Activated CD8-positive, alpha-beta T cell treated with anti-CD3 and anti-CD28 coated beads for 36 hours (primary cell): ENCODE results near the gene ABCC6. TPM values are rescaled to one million over a fixed set of nuclear protein-coding genes. Genes with fewer than 3 reads are reported as not detected.
"Not testable (repeated sequence)": the region's sequence is repeated elsewhere in the genome, so short reads cannot be mapped to it uniquely, and the experiment has no call there.

Source experiments
- ATAC-seq: fragments of 200-7000 bp; cut with Tn5 transposase; one replicate; pipeline ENCODE4 v1.10.0; 2021; ENCODE audit warnings: mild to moderate bottlenecking, moderate library complexity
- CTCF ChIA-PET: fragments of 350-600 bp; sonication (Branson Sonifier 250); formaldehyde crosslinking; loops from one replicate; lab custom pipeline; 2021; ENCODE audit warnings: antibody characterized with exemption; lab: Charles Lee
- POLR2A ChIA-PET: fragments of 350-600 bp; sonication (Branson Sonifier 250); formaldehyde crosslinking; loops from one replicate; lab custom pipeline; 2021; ENCODE audit warnings: antibody characterized with exemption; lab: Charles Lee
- DNase-seq: peaks from one replicate; pipeline ENCODE4 v3.0.0-alpha.2; 2020
- H3K27ac Mint-ChIP-seq: one replicate; pipeline ENCODE4 v1.8.0; 2021; ENCODE audit warnings: mild to moderate bottlenecking, mixed read lengths
- H3K27me3 Mint-ChIP-seq: one replicate; pipeline ENCODE4 v1.8.0; 2021; ENCODE audit warnings: mixed read lengths
- H3K36me3 Mint-ChIP-seq: one replicate; pipeline ENCODE4 v1.8.0; 2021; ENCODE audit warnings: low read depth, mixed read lengths
- H3K4me1 Mint-ChIP-seq: one replicate; pipeline ENCODE4 v1.8.0; 2021; ENCODE audit warnings: low read depth, mixed read lengths
- H3K4me3 Mint-ChIP-seq: one replicate; pipeline ENCODE4 v1.8.0; 2021; ENCODE audit warnings: mild to moderate bottlenecking, moderate library complexity, mixed read lengths
- H3K9me3 Mint-ChIP-seq: one replicate; pipeline ENCODE4 v1.8.0; 2021; ENCODE audit warnings: mixed read lengths
- CTCF ChIP-seq: fragments of 200-600 bp; IDR thresholded peaks from one replicate; pipeline ENCODE4 v1.8.0; 2022; ENCODE audit warnings: antibody characterized with exemption, mild to moderate bottlenecking
- intact Hi-C: fragments of 100-400 bp; cut with micrococcal nuclease; formaldehyde crosslinking; loops from one replicate; pipeline ENCODE4 v1.10.0; 2022
- total RNA-seq, 2 experiments: library from RNA; stranded (reverse); gene quantifications; one replicate each; pipeline ENCODE4 v1.2.3, GENCODE V29; 2021

The ABCC6 gene
- total RNA-seq, 2 experiments from 2014 or later = not detected

- Mint-ChIP-seq H3K27me3 (no peaks in the 10 kb centered on the region), H3K4me3 (no peak overlapping the region), H3K4me1 (no peaks in the 10 kb centered on the region), H3K9me3 (no peaks in the 10 kb centered on the region), H3K27ac (no peak overlapping the region), H3K36me3 (no peaks in the 10 kb centered on the region)
- intact Hi-C loops = no loop called here
- ATAC-seq (no peak), DNase-seq (no peak)
- TF ChIP-seq CTCF = no peak
- CTCF ChIA-PET = no interaction called here
- POLR2A ChIA-PET = no interaction called here
These were observed 38.7 kb downstream of the ABCC6 start for GRCh38 chr16:16184594-16184993.

GRCh38 chr16:16183562-16183961, 39.7 kb downstream of the ABCC6 start:
- intact Hi-C loops = no loop called here
- H3K9me3 Mint-ChIP-seq = no peaks in the 10 kb centered on the region
- CTCF ChIA-PET = interaction anchor here (1.3 kb wide), 1 partner anchor 362 kb away, joined by 4 read pairs; no protein-coding TSS in a partner anchor
- POLR2A ChIA-PET = no interaction called here
- peak; percentile 19 for TF ChIP-seq CTCF
- DNase-seq (no peak), ATAC-seq (no peak)
- no peaks in the 10 kb centered on the region for H3K36me3 Mint-ChIP-seq
- H3K27ac Mint-ChIP-seq = no peak overlapping the region
- H3K27me3 Mint-ChIP-seq = no peaks in the 10 kb centered on the region
- no peaks in the 10 kb centered on the region for H3K4me1 Mint-ChIP-seq
- no peak overlapping the region for H3K4me3 Mint-ChIP-seq

GRCh38 chr16:16182918-16183317, 40.4 kb downstream of the ABCC6 start:
- Mint-ChIP-seq H3K9me3 (no peaks in the 10 kb centered on the region), H3K4me3 (no peak overlapping the region), H3K4me1 (no peaks in the 10 kb centered on the region), H3K27me3 (no peaks in the 10 kb centered on the region), H3K27ac (no peak overlapping the region), H3K36me3 (no peaks in the 10 kb centered on the region)
- intact Hi-C loops = no loop called here
- ATAC-seq (no peak), DNase-seq (no peak)
- POLR2A ChIA-PET = no interaction called here
- TF ChIP-seq CTCF = no peak
- CTCF ChIA-PET = interaction anchor here (1.3 kb wide), 1 partner anchor 362 kb away, joined by 4 read pairs; no protein-coding TSS in a partner anchor

- ATAC-seq, H3K4me3 Mint-ChIP-seq, H3K27ac Mint-ChIP-seq, POLR2A ChIA-PET, H3K27me3 Mint-ChIP-seq, CTCF ChIA-PET, H3K36me3 Mint-ChIP-seq, intact Hi-C loops, DNase-seq, H3K4me1 Mint-ChIP-seq, H3K9me3 Mint-ChIP-seq: not testable (repeated sequence)
These were observed 41.5 kb downstream of the ABCC6 start for GRCh38 chr16:16181748-16182147.

- no peak overlapping the region for H3K4me3 Mint-ChIP-seq
- ChIA-PET CTCF (interaction anchor here (0.8 kb wide), 1 partner anchor 11 kb away, joined by 4 read pairs; no protein-coding TSS in a partner anchor), POLR2A (no interaction called here)
- intact Hi-C loops = no loop called here
- H3K27me3 Mint-ChIP-seq = no peaks in the 10 kb centered on the region
- H3K9me3 Mint-ChIP-seq = peaks cover 6% of the 10 kb centered on the region
- no peak for ATAC-seq
- TF ChIP-seq CTCF = no peak
- no peak overlapping the region for H3K27ac Mint-ChIP-seq
- no peaks in the 10 kb centered on the region for H3K36me3 Mint-ChIP-seq
- no peak for DNase-seq
- H3K4me1 Mint-ChIP-seq = no peaks in the 10 kb centered on the region
These were observed 44.7 kb downstream of the ABCC6 start for GRCh38 chr16:16178455-16179162.
